Gastroesophageal sphincter (tissue), 3 donors: ENCODE results near the gene C22orf31.

Source experiments
- CTCF ChIP-seq, 4 experiments: fragments of 200-600 bp in 2 of 4; fragments of 450-650 bp in 2 of 4; sonication (generic) in 1 of 4; IDR thresholded peaks; one replicate each; pipeline ENCODE4 v1.5.1; 2017 to 2019; ENCODE audit warnings: antibody characterized with exemption in 4 of 4, mild to moderate bottlenecking in 2 of 4, moderate library complexity in 2 of 4
- POLR2A ChIP-seq, 2 donors: fragments of 450-650 bp; IDR thresholded peaks; one replicate each; pipeline ENCODE4 v1.6.1; 2017; ENCODE audit warnings: antibody characterized with exemption in 2 of 2, mild to moderate bottlenecking in 2 of 2, moderate library complexity in 1 of 2

- TF ChIP-seq POLR2A (IDR thresholded peaks at IDR 0.05), result no peak
- TF ChIP-seq CTCF (IDR thresholded peaks at IDR 0.05), result no peak
Observed at GRCh38 chr22:29078869-29079207, 17.2 kb upstream of the C22orf31 start.
